HG02840 (cell line): ENCODE results near the gene ELANE.

ENCODE experiments used
- ATAC-seq: cut with Tn5 transposase; IDR thresholded peaks from one replicate; pipeline ENCODE4 v1.9.1; 2021; ENCODE audit warnings: mild to moderate bottlenecking, moderate library complexity, moderate number of reproducible peaks; ENCODE audit not compliant: unreplicated experiment, low FRiP score

ELANE gene

DNA sequence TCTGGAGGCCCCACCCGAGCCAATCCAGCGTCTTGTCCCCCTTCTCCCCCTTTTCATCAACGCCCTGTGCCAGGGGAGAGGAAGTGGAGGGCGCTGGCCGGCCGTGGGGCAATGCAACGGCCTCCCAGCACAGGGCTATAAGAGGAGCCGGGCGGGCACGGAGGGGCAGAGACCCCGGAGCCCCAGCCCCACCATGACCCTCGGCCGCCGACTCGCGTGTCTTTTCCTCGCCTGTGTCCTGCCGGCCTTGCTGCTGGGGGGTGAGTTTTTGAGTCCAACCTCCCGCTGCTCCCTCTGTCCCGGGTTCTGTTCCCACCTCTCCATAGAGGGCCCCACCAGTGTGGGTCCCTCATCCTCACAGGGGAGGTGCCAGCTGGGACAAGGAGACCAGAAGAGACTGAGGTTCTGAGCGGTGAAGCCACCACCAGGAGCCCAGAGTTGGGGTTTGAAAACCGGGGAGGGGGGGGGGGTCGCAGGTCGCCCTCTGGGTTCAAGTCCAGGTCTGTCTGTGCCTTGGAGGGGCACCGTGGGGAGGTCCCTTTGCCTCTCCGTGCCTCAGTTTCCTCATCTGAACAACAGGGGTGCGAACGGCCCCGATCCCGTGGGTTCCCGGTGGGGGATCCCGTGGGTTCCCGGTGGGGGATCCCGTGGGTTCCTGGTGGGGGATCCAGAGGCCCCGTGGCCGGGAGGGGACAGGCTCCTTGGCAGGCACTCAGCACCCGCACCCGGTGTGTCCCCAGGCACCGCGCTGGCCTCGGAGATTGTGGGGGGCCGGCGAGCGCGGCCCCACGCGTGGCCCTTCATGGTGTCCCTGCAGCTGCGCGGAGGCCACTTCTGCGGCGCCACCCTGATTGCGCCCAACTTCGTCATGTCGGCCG, at the start of gene ELANE:
Gene ELANE, plus strand, starts transcription at position 168 of the 878 bp plus-strand sequence. Its CDS starts 26 bp downstream, at position 194.
- no peak for ATAC-seq

GRCh38 chr19:802498-803098, 49.5 kb upstream of the ELANE start:
- no peak for ATAC-seq

GRCh38 chr19:803099-803561, 49.0 kb upstream of the ELANE start:
- ATAC-seq: no peak

DNA sequence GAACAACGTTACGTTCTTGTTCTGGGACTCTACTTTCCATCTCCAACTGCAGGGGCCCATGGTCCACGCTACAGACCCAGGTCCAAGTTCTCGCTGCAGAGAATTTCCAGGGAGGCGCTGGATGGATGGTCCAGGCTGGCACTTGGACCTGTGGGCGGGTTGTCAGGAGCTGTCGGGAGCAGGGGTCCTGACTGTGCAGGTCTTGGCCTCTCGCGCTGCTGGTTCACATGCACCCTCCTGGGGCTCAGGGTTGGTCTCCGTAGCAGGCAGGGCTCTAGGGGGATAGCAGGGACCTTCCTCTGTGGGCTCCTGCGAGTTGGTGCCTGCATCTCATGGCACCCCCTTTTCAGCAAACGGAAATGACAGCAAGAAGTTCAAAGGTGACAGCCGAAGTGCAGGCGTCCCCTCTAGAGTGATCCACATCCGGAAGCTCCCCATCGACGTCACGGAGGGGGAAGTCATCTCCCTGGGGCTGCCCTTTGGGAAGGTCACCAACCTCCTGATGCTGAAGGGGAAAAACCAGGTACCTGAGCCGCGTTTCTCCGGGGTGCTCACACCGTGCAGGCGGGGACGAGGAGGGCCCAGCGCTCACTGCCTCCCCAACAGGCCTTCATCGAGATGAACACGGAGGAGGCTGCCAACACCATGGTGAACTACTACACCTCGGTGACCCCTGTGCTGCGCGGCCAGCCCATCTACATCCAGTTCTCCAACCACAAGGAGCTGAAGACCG, 48.3 kb upstream of the ELANE start:
- no peak for ATAC-seq

GRCh38 chr19:804419-805165, 47.5 kb upstream of the ELANE start:
- ATAC-seq: no peak

- ATAC-seq: no peak
Measured at GRCh38 chr19:805166-805551, 46.9 kb upstream of the ELANE start.

DNA sequence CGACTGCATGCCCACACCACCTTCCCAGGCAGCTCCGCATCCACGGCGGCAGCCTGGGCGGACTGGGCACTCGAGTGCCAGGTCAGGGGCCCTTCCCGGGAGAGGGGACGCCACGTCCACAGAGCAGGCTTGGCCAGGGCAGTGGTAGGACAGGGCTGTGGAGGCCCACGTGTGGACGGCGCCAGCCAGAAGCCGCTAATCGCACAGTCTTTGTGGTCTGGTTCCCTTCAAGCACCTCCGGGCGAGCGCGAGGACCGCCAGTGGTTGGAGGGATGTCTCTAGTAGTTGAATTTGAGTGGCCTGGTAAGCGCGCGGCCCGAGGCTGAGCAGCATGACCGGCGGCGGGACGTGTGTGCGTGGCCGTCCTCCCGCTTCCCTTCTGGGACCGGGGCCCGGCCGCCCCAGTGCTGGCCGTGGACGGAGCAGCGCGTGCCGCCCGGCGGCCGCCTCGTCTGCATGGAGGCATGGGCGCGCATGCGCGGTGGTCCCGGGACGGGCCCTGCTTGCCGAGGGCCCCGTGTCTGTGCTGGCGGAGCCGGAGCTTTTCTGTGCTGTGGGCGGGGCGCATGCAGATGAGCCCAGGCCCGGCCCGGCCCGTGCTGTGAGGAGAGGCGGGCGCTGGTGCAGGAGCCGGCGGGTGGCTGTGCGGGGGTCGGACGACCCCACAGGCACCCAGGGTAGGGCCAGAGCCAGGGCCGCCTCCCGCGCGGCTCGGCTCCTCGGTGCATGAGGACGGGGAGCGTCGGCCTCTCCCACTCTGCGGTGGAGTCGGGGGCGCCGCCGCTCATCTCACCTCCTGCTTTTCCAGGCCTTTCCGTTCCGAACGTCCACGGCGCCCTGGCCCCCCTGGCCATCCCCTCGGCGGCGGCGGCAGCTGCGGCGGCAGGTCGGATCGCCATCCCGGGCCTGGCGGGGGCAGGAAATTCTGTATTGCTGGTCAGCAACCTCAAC, 46.2 kb upstream of the ELANE start:
- ATAC-seq: no peak

DNA sequence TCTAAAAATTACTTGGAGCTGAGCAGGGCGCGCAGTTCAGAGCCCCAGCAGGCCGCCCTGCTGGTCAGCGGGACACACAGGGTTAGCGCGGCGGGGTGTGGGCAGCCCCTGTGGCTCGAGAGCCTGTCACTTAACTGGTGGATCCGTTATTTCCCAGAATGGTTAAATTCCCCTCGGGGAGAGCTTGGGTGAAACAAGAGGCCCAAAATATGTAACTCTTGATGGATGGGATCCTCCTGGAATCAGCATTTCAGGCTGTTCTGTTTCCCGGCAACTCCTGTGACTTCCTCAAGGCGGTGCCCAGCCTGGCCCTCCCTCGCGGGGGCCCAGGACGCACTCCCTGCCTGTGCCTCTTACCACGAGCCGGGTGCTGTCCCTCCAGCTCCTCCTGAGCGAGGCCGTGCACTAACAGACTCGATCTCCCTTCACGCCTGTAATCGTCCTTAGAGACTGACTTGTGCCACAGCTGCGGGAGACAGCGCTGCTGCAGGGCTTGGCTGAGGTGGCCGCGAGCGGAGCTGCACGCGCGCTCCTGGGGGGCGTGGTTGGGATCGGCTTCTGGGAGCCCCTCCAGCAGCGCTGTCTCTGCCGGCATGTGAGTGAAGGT, 45.2 kb upstream of the ELANE start:
- no peak for ATAC-seq

DNA sequence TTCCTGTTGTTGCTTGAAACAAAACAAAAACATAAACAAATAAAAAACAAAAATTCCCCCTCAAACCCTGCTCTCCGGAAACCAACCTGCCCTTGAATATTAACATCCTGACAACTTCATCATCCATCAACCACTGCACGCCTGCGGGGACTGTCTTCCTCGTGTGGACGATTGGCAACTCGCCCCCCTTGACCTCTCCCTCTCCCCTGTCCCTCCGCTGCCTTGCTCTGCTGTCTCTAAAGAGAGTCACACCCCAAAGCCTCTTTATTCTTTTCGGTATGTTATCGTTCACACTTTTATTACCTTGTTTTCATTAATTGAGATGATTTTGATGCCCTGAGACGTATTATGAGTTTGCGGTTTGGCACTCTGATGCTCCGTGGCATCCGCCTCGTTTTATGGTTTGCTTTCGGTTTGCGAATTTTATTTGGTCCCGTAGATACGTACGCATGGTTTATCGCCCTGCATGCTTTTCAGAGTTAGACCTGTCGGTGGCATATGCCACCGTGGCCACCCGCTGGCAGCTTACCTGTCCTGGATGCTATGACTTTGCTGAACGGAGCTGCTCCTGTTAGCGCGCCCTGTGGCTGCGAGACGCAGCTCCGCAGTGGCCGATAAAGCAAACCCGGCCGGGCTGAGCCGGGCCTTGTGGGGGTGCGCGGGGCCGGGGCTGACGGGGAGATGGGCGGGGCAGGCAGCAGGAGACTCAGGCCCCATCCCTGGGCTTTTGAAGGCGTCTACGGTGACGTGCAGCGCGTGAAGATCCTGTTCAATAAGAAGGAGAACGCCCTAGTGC, 44.3 kb upstream of the ELANE start:
- ATAC-seq: no peak

DNA sequence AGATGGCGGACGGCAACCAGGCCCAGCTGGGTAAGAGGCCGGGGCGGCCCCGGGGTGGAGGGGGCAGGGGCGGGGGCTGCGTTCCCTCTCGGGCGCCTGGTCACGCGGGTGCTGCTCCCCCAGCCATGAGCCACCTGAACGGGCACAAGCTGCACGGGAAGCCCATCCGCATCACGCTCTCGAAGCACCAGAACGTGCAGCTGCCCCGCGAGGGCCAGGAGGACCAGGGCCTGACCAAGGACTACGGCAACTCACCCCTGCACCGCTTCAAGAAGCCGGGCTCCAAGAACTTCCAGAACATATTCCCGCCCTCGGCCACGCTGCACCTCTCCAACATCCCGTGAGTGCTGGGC, 43.7 kb upstream of the ELANE start:
- ATAC-seq: no peak

- no peak for ATAC-seq
Measured at GRCh38 chr19:810077-810855, 41.8 kb upstream of the ELANE start.

GRCh38 chr19:810883-811489, 41.1 kb upstream of the ELANE start:
- no peak for ATAC-seq

- no peak for ATAC-seq
Measured at GRCh38 chr19:811506-812048, 40.5 kb upstream of the ELANE start.

GRCh38 chr19:812049-812746, 39.9 kb upstream of the ELANE start:
- ATAC-seq: no peak

DNA sequence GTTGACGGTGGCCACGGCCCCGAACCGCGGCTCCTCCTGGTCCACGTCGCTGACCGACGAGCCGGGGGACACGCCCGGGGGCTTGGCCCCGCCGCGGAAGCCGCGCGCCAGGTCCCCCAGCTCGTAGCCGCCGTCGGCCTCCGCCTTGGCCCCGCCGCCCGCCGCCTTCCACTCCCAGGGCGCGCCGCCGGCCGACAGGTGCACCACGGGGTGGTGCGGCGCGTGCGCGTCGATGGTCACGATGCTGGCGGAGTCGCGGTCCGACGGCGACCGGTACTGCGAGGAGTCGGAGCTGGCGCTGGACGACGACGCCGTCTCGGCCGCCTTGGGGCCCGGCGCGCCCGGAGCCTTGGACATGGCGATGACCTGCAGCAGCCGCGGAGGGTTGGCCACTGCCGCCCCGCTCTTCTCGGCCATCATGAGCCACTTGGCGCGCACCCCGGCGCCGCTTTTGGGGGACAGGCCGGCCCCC, 39.3 kb upstream of the ELANE start:
- ATAC-seq: no peak
